ENCODE results near the gene TMEM200C. TPM values are rescaled to one million over a fixed set of nuclear protein-coding genes. Genes with fewer than 3 reads are reported as not detected.
"Not testable (repeated sequence)": the region's sequence is repeated elsewhere in the genome, so short reads cannot be mapped to it uniquely, and the experiment has no call there.

Gene TMEM200C
- total and polyA plus RNA-seq, 10 of the 15 experiments (the other 5 are each of a cell fraction or from before 2014, with no cell fraction given), result not detected

GRCh38 chr18:5868218-5868854 lies 27.0 kb downstream of the TMEM200C start (continued):
- TF ChIP-seq RCOR1 (conservative IDR thresholded peaks at IDR 0.05; ENCODE audit: low read depth, low read length), result no peak
- TF ChIP-seq REST (IDR thresholded peaks at IDR 0.05; ENCODE audit: low read depth, low read length), result peak; percentile 97

- H3K27me3 ChIP-seq (replicated peaks in 1 of 2; ENCODE audit: control insufficient read depth in 2 of 2, insufficient read depth in 2 of 2, low read length in 1 of 2), result no peaks in the 10 kb centered on the region
- peaks cover 1% of the 10 kb centered on the region; the same call in 2 of the 3 replicates for H3K9me3 ChIP-seq (replicated peaks; ENCODE audit: control insufficient read depth, insufficient read depth, low read length)
- ChIA-PET SMC1A (ENCODE audit: uncharacterized antibody, unreplicated experiment) (no interaction called here), RAD21 (ENCODE audit: unreplicated experiment) (no interaction called here), CTCF (interaction anchor here (1.0 to 5.6 kb wide), 2 partner anchors 12 to 657 kb away, joined by 4 to 37 read pairs; no protein-coding TSS in a partner anchor), POLR2A (no interaction called here)
- no peaks in the 10 kb centered on the region for H3K79me2 ChIP-seq (ENCODE audit: control insufficient read depth, insufficient read depth, low read length)
- FAIRE-seq (no peak), DNase-seq (ENCODE audit: low read depth, low spot score) (no peak), ATAC-seq (no peak)
- no peak overlapping the region for H2AFZ ChIP-seq (ENCODE audit: control insufficient read depth, low read depth, low read length)
- 93% methylated on average over 1 of the region's 1 CpG for WGBS (ENCODE audit: insufficient coverage, insufficient replicate concordance, low lambda C conversion rate, missing lambda C conversion rate)
- no peaks in the 10 kb centered on the region for H3K4me1 ChIP-seq (ENCODE audit: control insufficient read depth, insufficient read depth, low read length)
- no peak overlapping the region for H3K27ac ChIP-seq (ENCODE audit: control insufficient read depth, insufficient read depth)
- no peak overlapping the region for H3K4me3 ChIP-seq
- H4K20me1 ChIP-seq (ENCODE audit: control insufficient read depth, insufficient read depth), result no peaks in the 10 kb centered on the region
- H3K4me2 ChIP-seq (ENCODE audit: control insufficient read depth, insufficient read depth), result no peak overlapping the region
- no peaks in the 10 kb centered on the region for H3K36me3 ChIP-seq (ENCODE audit: control insufficient read depth in 2 of 2, insufficient read depth in 2 of 2, low read length in 1 of 2)
- in situ Hi-C loops (cut with MboI), result loop anchor here (10.0 kb wide), 1 partner anchor 1019 kb away; no protein-coding TSS in a partner anchor
- TF ChIP-seq BMI1 (IDR thresholded peaks at IDR 0.05; ENCODE audit: borderline replicate concordance) (no peak), POU2F2 (IDR thresholded peaks at IDR 0.05; ENCODE audit: borderline replicate concordance, low read depth, low read length) (no peak), SPI1 (IDR thresholded peaks at IDR 0.05; ENCODE audit: borderline replicate concordance, insufficient read depth, low read depth, low read length) (no peak), RAD21 (IDR thresholded peaks at IDR 0.05; ENCODE audit: insufficient read depth, low read depth, low read length) (no peak), NFYA (IDR thresholded peaks at IDR 0.05; ENCODE audit: borderline replicate concordance, low read depth, low read length) (no peak), CREM (IDR thresholded peaks at IDR 0.05; ENCODE audit: low read depth) (no peak), MTA2 (IDR thresholded peaks at IDR 0.05; ENCODE audit: low read depth) (no peak), FOXK2 (IDR thresholded peaks at IDR 0.05) (no peak)
- intact Hi-C loops (cut with micrococcal nuclease; ENCODE audit: unreplicated experiment), result loop anchor here (5.0 kb wide), 1 partner anchor 1022 kb away; no protein-coding TSS in a partner anchor
- no TSS peak for BruUV-seq (replicated peaks)
- no peak overlapping the region for H3K9ac ChIP-seq (ENCODE audit: control insufficient read depth, insufficient read depth, low read length)
Observed at GRCh38 chr18:5865521-5865920, 29.8 kb downstream of the TMEM200C start.

GRCh38 chr18:5862127-5862526 lies 33.2 kb downstream of the TMEM200C start:
- SMC1A ChIA-PET (ENCODE audit: uncharacterized antibody, unreplicated experiment); H3K27ac ChIP-seq (ENCODE audit: control insufficient read depth, insufficient read depth); BruUV-seq (replicated peaks); H3K79me2 ChIP-seq (ENCODE audit: control insufficient read depth, insufficient read depth, low read length); H3K4me3 ChIP-seq; H3K4me2 ChIP-seq (ENCODE audit: control insufficient read depth, insufficient read depth); intact Hi-C loops (cut with micrococcal nuclease; ENCODE audit: unreplicated experiment); H3K4me1 ChIP-seq (ENCODE audit: control insufficient read depth, insufficient read depth, low read length); CTCF ChIA-PET; DNase-seq (ENCODE audit: low read depth, low spot score); POLR2A ChIA-PET; H3K9me3 ChIP-seq (replicated peaks; ENCODE audit: control insufficient read depth, insufficient read depth, low read length); ATAC-seq; RAD21 ChIA-PET (ENCODE audit: unreplicated experiment); H4K20me1 ChIP-seq (ENCODE audit: control insufficient read depth, insufficient read depth); H3K36me3 ChIP-seq (ENCODE audit: control insufficient read depth in 2 of 2, insufficient read depth in 2 of 2, low read length in 1 of 2); H3K27me3 ChIP-seq (replicated peaks in 1 of 2; ENCODE audit: control insufficient read depth in 2 of 2, insufficient read depth in 2 of 2, low read length in 1 of 2); H2AFZ ChIP-seq (ENCODE audit: control insufficient read depth, low read depth, low read length); H3K9ac ChIP-seq (ENCODE audit: control insufficient read depth, insufficient read depth, low read length); FAIRE-seq: not testable (repeated sequence)
- in situ Hi-C loops (cut with MboI), result loop anchor here (10.0 kb wide), 1 partner anchor 1023 kb away; no protein-coding TSS in a partner anchor
- WGBS (ENCODE audit: insufficient coverage, insufficient replicate concordance, low lambda C conversion rate, missing lambda C conversion rate), result 0% methylated on average over 1 of the region's 1 CpG

Data from GM12878 (cell line).